Fibroblast of lung (primary cell): ENCODE results near the gene SYMPK. TPM values are rescaled to one million over a fixed set of nuclear protein-coding genes. Genes with fewer than 3 reads are reported as not detected.
A peak's percentile ranks its signal among the peaks of the same experiment; 100 is the strongest.

Experiments
- DNase-seq, 2 donors: peaks; one replicate each; pipeline versions ENCODE4 v3.0.0 to v3.0.0-alpha.2; 2010; ENCODE audit warnings: low read depth in 2 of 2
- H2AFZ ChIP-seq: 2 replicates; pipeline ENCODE4 v1.5.1; 2012; ENCODE audit warnings: low read length, control low read depth, inconsistent platforms
- H3K27ac ChIP-seq: 2 replicates; pipeline ENCODE4 v1.5.1; 2011; ENCODE audit warnings: low read length, control low read depth; ENCODE audit not compliant: insufficient read depth
- H3K27me3 ChIP-seq: 2 replicates; pipeline ENCODE4 v1.5.1; 2011; ENCODE audit warnings: mild to moderate bottlenecking, low read length; ENCODE audit not compliant: control insufficient read depth, insufficient read depth
- H3K36me3 ChIP-seq: 2 replicates; pipeline ENCODE4 v1.5.1; 2011; ENCODE audit warnings: low read length; ENCODE audit not compliant: control insufficient read depth, insufficient read depth
- H3K4me1 ChIP-seq: 2 replicates; pipeline ENCODE4 v1.5.1; 2011; ENCODE audit warnings: low read length; ENCODE audit not compliant: control insufficient read depth, insufficient read depth; ENCODE audit errors: extremely low read depth
- H3K4me2 ChIP-seq: 2 replicates; pipeline ENCODE4 v1.5.1; 2011; ENCODE audit warnings: low read length, control low read depth; ENCODE audit not compliant: insufficient read depth; ENCODE audit errors: extremely low read depth
- H3K4me3 ChIP-seq, 4 experiments: fragments of 200-600 bp in 1 of 4; sonication (generic) in 1 of 4; replicated peaks in 1 of 4; 2 replicates each; pipeline ENCODE4 v1.5.1; 2011 to 2016; ENCODE audit warnings: low read length in 4 of 4, low read depth in 3 of 4, mild to moderate bottlenecking in 3 of 4, control low read depth in 2 of 4, inconsistent platforms in 1 of 4, mixed read lengths in 1 of 4; ENCODE audit not compliant: insufficient read depth in 1 of 4; ENCODE audit errors: control extremely low read depth in 1 of 4
- H3K79me2 ChIP-seq: 2 replicates; pipeline ENCODE4 v1.5.1; 2012; ENCODE audit warnings: mild to moderate bottlenecking, low read length, inconsistent platforms; ENCODE audit not compliant: control insufficient read depth, insufficient read depth
- H3K9ac ChIP-seq: 2 replicates; pipeline ENCODE4 v1.5.1; 2011; ENCODE audit warnings: mild to moderate bottlenecking, low read length, control low read depth; ENCODE audit not compliant: insufficient read depth
- H3K9me3 ChIP-seq: 2 replicates; pipeline ENCODE4 v1.5.1; 2012; ENCODE audit warnings: low read depth, low read length; ENCODE audit not compliant: control insufficient read depth, insufficient read depth
- H4K20me1 ChIP-seq: 2 replicates; pipeline ENCODE4 v1.5.1; 2011; ENCODE audit warnings: low read length; ENCODE audit not compliant: control insufficient read depth, insufficient read depth; ENCODE audit errors: extremely low read depth
- EZH2 ChIP-seq: IDR thresholded peaks from 2 replicates; pipeline ENCODE4 v1.5.1; 2012; ENCODE audit warnings: low read length, control low read depth, mild to moderate bottlenecking; ENCODE audit errors: missing control alignments
- polyA plus RNA-seq, 2 donors: library from polyadenylated mRNA; depleted of rRNA in 1 of 2; stranded (reverse) in 1 of 2; unstranded in 1 of 2; fragments of >200 nt; gene quantifications; 2 replicates each; pipeline ENCODE4 v1.2.1, GENCODE V29; 2011 to 2012; ENCODE audit warnings: missing spikeins in 1 of 2
- total RNA-seq: library from RNA; depleted of rRNA; stranded (reverse); fragments of >200 nt; gene quantifications from 2 replicates; pipeline ENCODE4 v1.2.1, GENCODE V29; 2014
- TF ChIP-seq, protein P1 (sequence below), 2 donors: IDR thresholded peaks in 1 of 2; conservative IDR thresholded peaks in 1 of 2; 1 replicate in 1 of 2; 2 replicates in 1 of 2; pipeline ENCODE4 v1.5.1; 2011 to 2012; ENCODE audit warnings: low read length in 2 of 2, control low read depth in 1 of 2, inconsistent platforms in 1 of 2, low read depth in 1 of 2, mild to moderate bottlenecking in 1 of 2

The SYMPK gene
- total and polyA plus RNA-seq, 2 donors (not counting 1 experiment from before 2014, with no cell fraction given), result 32.2 to 48.2 TPM

DNA sequence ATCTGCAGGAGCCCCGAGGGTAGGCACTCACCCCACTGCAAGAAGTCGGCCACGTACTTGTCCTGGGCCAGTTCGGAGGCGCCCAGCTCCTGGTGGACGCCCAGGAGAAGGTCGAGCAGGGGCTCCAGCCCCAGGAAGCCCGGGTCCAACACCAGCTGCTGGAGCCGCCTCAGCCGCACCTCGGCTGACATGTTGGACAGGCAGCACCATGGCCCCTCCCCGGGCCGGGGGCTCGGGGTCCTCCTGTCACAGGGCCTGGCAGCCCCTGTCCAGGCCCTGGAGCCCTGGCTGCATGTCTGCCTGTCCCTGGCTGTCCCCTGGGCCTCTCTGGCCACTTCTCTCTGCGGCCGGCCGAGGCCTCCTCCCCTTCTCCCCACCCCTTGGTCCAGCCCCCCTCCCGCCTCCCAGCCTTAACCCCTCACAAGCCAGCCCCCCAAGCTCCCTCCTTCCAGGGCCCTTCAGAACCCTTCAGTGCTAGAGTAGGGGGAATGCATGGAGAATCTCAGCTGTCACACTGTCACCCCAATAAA lies 80.7 kb downstream of the SYMPK start, which contains the start of gene DMPK:
DMPK (minus strand) TSS at position 329 of the 530 bp plus-strand sequence; CDS start at position 191, 138 bp downstream.
- no peak for DNase-seq

DNA sequence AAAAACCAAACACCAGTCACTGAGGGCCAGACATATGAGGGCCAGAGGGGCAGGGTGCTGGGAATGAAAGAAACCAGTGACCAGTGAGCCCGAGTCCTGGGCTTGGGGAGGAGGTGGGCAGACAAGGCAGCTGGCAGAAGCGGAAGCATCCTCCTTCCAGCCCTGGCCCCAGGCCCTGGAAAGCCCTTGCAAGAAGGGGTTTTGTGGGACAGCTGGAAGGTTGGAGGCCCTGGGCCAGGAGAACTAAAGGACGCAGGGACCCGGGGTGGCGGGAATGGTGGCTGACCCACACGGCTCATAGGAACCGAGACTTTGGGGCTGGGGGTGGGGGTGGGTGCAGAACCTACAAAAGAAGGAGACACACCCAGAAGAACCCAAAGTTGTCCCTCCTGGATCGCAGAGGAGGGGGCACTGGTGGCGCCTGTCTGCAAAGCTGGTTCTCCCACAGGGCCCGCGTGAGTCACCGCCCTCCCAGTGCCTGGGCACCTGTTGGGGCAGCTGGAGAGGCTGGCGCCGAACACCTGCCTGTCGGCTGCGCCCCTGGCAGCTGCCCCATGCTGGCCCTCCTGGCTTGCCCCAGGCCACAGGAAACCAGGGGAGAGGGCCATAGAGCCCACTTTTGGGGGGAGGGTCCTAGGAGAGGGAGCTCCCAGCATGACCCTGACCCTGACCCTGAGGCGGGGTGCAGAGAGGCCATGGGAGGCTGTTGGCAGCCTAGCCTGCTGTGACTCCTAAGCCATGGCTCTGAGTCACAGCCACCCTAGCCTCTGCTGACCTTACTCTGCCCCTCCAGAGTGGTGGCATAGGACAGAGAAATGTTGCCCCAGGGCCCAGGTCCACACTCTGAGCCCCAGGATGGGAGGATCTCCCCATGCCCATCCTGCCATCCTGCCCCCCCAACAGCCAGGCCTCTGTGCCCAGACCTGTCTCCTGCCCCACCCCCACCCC lies 81.5 kb downstream of the SYMPK start:
- peak overlapping the region; percentile 66 for H3K9ac ChIP-seq
- TF ChIP-seq EZH2, result no peak
- TF ChIP-seq, protein P1, sequence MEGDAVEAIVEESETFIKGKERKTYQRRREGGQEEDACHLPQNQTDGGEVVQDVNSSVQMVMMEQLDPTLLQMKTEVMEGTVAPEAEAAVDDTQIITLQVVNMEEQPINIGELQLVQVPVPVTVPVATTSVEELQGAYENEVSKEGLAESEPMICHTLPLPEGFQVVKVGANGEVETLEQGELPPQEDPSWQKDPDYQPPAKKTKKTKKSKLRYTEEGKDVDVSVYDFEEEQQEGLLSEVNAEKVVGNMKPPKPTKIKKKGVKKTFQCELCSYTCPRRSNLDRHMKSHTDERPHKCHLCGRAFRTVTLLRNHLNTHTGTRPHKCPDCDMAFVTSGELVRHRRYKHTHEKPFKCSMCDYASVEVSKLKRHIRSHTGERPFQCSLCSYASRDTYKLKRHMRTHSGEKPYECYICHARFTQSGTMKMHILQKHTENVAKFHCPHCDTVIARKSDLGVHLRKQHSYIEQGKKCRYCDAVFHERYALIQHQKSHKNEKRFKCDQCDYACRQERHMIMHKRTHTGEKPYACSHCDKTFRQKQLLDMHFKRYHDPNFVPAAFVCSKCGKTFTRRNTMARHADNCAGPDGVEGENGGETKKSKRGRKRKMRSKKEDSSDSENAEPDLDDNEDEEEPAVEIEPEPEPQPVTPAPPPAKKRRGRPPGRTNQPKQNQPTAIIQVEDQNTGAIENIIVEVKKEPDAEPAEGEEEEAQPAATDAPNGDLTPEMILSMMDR (conservative IDR thresholded peaks at IDR 0.05 in 1 of 2, IDR thresholded peaks at IDR 0.05 in 1 of 2; ENCODE audit: low read depth in 1 of 2, low read length in 2 of 2), result no peak
- peak overlapping the region; percentile 93 for H3K4me2 ChIP-seq
- no peaks in the 10 kb centered on the region for H3K9me3 ChIP-seq
- H4K20me1 ChIP-seq, result no peaks in the 10 kb centered on the region
- no peaks in the 10 kb centered on the region for H3K27me3 ChIP-seq
- H2AFZ ChIP-seq, result no peak overlapping the region
- peak overlapping the region; percentile 39 to 81 (median 52) for H3K4me3 ChIP-seq
- peak overlapping the region; percentile 90 for H3K27ac ChIP-seq
- H3K79me2 ChIP-seq, result peaks cover 10% of the 10 kb centered on the region
- H3K36me3 ChIP-seq, result peaks cover 40% of the 10 kb centered on the region
- no peak for DNase-seq
- peaks cover 25% of the 10 kb centered on the region for H3K4me1 ChIP-seq

More for the DNA sequence above, 80.7 kb downstream of the SYMPK start, which contains the start of gene DMPK:
- no peaks in the 10 kb centered on the region for H3K27me3 ChIP-seq
- peaks cover 12% of the 10 kb centered on the region for H3K79me2 ChIP-seq
- no peaks in the 10 kb centered on the region for H4K20me1 ChIP-seq
- peak within 1 kb of the TSS; percentile 39 to 81 (median 52) for H3K4me3 ChIP-seq
- H3K27ac ChIP-seq, result peak within 1 kb of the TSS; percentile 90
- peak within 1 kb of the TSS; percentile 93 for H3K4me2 ChIP-seq
- H3K36me3 ChIP-seq, result peaks cover 42% of the 10 kb centered on the region
- peak within 1 kb of the TSS; percentile 67 for H3K9ac ChIP-seq
- H3K4me1 ChIP-seq, result peaks cover 25% of the 10 kb centered on the region
- no peaks in the 10 kb centered on the region for H3K9me3 ChIP-seq
- no peak within 1 kb of the TSS for H2AFZ ChIP-seq
- TF ChIP-seq, protein P1 (conservative IDR thresholded peaks at IDR 0.05 in 1 of 2, IDR thresholded peaks at IDR 0.05 in 1 of 2; ENCODE audit: low read depth in 1 of 2, low read length in 2 of 2), result no peak
- no peak for TF ChIP-seq EZH2
